Stimulated activated CD8-positive, alpha-beta memory T cell treated with anti-CD3 and anti-CD28 coated beads, Interleukin-12 subunit alpha, Interleukin-12 subunit beta, amount 100 ng/mL, for 1 hour (primary cell): ENCODE measurements around the gene TEAD3.

Source experiments
- DNase-seq: peaks from one replicate; pipeline ENCODE4 v3.0.0-alpha.2; 2020; ENCODE audit warnings: low read depth

Gene TEAD3

DNA sequence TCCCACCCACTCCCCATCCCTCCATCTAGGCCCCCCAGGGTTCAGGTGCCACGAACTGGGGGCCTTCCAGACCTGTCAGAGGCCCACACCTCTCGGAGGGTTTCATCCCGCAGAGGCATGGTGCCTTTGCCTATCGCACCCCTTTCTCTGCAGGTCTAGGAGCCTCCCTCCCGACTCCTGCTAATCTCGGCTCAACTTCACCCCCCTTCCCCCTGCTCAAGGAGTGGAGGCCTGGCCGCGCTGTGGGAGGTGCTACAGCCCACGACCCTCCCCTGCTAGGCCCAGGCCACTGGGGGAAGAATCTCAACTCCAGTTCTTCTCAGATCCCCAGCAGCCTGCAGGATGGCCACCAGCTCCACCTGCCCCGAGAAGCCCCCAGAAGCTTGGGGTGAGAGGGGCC, 15.9 kb upstream of the TEAD3 start, which contains the start of gene TULP1:
Gene TULP1, minus strand, starts transcription at position 157 of the 400 bp plus-strand sequence. Its CDS starts 38 bp downstream, at position 119.
- DNase-seq: no peak

DNA sequence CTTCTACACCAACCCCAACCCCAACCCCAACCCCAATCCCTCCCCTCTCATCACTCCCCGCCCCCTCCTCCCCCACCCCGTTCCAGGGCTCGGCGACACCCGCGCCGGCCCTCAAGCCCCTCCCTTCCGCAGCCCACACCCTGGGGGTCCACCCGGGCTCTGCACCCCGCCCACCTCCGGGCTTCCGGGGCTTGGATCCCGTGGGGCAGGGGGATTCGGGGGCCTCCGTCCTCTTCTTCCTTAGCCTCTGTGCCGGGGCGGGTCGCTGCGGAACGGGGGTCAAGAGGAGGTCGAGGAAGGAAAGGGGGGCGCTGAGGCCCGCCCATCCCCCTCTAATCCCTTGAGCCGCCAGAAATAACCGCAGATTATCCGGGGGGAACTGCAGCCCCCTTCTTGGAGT, 15.1 kb upstream of the TEAD3 start:
- DNase-seq: no peak

DNA sequence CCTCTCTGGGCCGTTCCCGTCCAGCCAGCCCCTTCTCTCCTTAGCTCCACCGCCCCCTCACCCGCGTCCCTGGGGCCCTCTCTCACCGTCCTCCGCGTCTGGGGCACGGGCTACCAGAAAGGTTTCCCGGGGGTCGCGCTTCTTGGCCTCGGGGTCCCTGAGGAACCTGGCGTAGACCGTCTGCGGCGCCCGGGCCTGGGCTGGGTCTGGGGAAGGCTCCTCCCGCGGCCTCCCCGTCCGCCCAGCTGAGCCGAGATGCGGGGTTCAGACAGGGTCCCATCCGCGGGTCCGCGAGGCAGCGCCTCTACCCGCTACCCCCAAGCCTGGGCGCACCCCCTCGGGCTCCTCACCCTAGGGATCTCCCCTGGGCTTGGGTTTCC, 14.7 kb upstream of the TEAD3 start:
- no peak for DNase-seq

GRCh38 chr6:35510916-35511561, 14.2 kb upstream of the TEAD3 start:
- no peak for DNase-seq

- no peak for DNase-seq
These were observed 11.7 kb upstream of the TEAD3 start for GRCh38 chr6:35508542-35508941.

- DNase-seq: no peak
These were observed 11.1 kb upstream of the TEAD3 start for GRCh38 chr6:35508027-35508426.

GRCh38 chr6:35507221-35507620, 10.3 kb upstream of the TEAD3 start:
- no peak for DNase-seq

GRCh38 chr6:35506536-35506935, 9.7 kb upstream of the TEAD3 start:
- no peak for DNase-seq

DNA sequence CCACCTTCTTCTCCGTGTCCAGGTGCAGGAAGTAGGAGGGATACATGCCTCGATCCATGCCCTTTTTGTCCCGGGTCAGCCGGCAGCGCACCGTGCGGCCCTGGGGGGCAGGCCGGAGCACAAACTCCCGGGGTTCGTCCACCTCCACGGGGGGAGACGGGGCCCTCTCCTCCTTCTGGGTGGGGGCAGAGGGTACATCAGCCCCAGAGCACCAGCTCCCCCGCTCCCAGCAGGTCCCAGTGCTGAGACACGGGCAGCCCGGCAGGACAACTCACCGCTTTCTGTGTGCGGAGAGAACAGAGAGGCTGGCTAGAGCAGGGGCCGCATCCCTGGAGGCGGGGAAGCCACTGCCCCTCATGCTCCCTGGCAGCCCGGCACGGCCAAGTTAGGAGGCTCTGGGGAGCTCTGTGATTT, 9.1 kb upstream of the TEAD3 start:
- no peak for DNase-seq

DNA sequence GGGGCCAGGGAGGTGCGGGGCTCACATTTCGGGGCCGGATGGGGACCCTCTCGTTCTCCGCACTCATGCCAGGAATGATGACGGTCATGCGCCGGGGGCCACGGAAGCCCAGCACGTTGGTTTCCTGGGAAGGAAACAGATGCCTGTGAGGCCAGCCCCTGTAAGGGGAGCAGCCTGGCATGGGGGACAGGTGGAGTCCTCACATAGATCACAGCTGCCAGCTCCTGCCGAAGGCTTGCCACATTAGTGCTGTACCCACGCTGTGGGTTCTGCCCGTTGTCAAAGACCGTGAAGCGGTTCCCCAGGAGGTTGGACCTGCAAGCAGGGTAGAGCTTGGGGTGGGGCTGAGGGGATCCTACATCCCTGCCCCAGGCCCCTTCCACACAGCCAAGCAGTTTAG, 6.7 kb upstream of the TEAD3 start:
- DNase-seq: no peak

GRCh38 chr6:35501784-35502183, 4.9 kb upstream of the TEAD3 start:
- DNase-seq: no peak

- DNase-seq: no peak
These were observed 3.9 kb upstream of the TEAD3 start for GRCh38 chr6:35500782-35501181.

DNA sequence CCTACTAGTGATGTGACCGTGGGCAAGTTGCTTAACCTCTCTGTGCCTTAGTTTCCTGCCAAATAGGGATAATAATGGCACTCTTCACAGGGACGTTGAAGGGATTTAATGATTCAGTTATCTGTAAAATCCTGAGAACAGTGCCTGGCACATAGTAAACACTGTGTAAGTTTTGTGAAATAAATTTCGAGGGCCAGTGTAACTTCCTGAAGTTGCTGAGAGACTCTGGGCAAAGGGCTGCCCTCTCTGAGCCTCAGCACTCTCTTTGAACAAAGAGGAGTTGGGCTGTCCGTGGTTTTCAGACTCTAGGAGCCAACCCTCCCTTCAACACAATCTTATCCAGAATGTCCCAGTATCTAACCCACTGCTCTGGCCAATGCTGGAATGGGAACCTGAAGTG, 2.5 kb upstream of the TEAD3 start:
- no peak for DNase-seq

DNA sequence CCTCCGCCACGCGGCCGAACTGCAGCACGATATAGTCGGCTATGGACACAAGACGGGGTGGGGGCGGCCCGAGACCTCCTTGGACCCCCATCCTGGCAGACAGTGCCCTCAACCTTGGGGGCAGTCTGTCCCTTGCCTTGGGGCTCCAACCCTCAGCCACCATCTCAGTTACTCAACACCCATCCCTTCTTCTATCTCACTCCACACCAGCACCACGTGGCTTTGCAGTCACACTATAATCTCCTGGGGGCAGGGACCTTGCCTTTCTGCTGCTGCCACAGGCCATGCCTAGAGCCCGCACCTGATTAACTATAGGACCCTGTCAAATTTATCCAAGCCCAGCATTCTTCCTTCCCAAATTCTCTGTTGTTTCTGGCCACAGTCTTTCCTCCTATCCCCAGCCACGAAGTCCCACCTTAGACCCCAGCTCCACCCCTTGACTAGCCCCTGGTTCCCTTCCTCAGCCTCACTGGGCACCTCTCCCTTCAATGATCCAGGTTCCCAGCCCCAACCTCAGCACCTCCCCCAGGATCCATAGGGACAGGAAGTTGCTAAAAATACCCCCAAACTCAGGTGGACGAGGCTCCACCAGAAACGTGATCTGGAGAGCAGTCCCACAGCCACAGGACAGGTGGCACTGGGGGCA, 1.7 kb upstream of the TEAD3 start:
- no peak for DNase-seq

DNA sequence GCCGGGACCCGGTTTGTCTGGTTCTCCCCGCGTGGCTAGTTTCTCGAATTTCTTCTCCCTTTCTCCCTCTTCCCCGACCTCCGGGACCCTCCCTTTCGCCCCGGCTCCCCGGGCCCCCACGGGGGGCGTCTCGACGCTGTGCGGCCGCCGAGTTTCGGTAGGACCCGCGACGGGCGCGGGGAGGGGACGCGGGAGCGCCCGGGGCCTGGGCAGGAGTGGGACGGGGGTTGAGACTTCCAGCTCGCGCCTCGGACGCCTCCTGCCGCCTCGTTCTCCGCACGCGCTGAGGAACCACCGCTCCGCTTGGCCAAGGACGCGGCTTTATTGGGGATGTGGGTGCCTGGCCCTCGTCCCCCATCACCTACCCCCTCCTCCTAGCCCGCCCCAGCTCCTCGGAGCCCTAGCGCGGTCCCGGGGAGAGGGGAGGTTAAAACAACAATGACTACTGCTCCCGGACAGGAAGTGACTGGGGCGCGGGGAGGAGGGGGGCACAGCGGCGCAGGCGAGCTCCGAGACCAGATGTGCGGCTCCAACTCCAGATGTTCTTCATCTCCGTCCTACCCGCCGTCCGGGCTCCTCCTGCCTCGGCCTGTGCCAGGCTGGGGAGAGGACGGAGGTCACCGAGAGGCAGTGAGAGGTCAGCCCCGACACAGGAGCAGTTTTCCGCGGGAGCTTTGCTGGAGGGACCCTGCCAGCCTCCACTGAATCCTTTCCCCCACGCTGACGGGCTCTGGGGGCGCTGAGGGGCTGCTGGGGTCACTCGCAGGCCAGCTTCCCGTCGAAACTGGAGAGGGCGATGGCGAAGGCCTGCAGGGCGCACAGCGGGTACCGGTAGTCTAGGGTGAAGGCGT, 917 bp upstream of the TEAD3 start:
- DNase-seq: no peak

- no peak for DNase-seq
These were observed 641 bp downstream of the TEAD3 start for GRCh38 chr6:35496036-35496840.

- no peak for DNase-seq
These were observed 1.4 kb downstream of the TEAD3 start for GRCh38 chr6:35495258-35496035.

DNA sequence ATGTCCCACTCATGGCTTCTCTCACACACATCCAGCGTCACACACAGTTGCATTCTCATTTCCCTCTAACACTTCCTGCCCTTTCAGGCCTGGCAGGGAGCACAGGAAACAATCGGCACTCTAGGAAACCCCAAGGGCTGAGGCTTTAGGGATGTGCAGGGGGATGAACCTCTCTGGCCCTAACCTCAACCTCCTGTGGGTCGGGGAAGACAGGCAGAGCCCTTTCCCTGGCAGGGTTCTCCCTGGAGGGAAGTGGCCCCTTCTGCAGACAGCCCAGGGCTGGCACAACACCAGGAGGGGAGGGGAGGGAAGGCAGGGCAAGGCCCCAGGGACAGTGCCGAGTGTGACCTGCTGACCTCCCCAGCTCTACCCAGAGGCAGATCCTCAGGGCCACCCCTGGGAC, 2.7 kb downstream of the TEAD3 start:
- no peak for DNase-seq

DNA sequence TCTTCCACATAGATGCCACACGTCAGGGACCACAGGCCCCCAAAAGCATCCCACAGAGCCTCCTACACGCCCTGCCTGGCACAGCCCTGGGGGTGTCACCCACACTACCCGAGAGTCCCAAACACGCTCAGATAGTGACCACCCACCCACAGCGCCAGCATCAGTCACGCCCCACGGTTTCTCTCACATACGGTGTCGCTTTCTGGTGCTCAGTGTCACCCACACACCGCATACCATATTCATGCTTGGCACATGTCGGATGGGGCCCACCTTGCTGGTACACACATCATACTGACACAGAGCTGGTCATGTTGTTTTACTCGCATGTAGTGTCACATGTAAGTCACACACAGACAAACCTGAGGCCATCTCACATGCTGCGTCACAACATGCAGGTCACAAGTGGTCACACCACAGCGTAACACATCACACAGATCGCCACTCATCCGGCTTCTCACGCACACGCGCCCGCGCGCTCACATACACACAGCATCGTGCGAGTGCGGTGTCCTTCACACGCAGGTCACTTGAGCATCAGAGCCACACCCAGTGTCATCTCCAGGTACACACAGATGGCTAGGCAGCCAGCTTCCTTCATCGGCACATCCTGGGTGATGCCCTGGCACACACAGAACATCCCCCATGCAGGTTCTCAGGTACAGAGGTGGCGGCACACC, 3.4 kb downstream of the TEAD3 start:
- DNase-seq: no peak

DNA sequence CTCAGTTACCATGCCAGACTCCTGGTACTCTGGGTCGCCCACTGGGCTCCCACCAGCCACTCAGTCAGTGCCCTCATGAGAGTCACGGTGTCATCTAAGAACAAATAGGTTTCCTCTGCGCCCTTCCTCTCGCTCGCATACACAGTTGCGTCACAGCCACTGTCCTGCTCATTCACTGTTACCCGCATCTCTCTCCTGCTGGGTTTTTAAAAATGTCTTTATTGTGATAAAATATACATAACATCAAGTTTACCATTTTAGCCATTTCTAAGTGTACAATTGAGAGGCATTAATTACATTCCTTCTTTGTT, 4.0 kb downstream of the TEAD3 start:
- no peak for DNase-seq
